Nephron (organoid): ENCODE results near the gene EMD.

Experiments
- H3K27ac Mint-ChIP-seq, 3 experiments: 2 replicates each; pipeline ENCODE4 v1.8.0; 2020; ENCODE audit warnings: mixed read lengths in 3 of 3, mild to moderate bottlenecking in 2 of 3, moderate library complexity in 1 of 3
- H3K27me3 Mint-ChIP-seq: 2 replicates; pipeline ENCODE4 v1.8.0; 2021; ENCODE audit warnings: low read depth, mild to moderate bottlenecking, moderate library complexity, mixed read lengths
- H3K36me3 Mint-ChIP-seq: 2 replicates; pipeline ENCODE4 v1.8.0; 2020; ENCODE audit warnings: low read depth, mixed read lengths
- H3K4me1 Mint-ChIP-seq: 2 replicates; pipeline ENCODE4 v1.8.0; 2020; ENCODE audit warnings: mixed read lengths
- H3K4me3 Mint-ChIP-seq, 3 experiments: 2 replicates each; pipeline ENCODE4 v1.8.0; 2020; ENCODE audit warnings: mild to moderate bottlenecking in 3 of 3, mixed read lengths in 3 of 3, moderate library complexity in 2 of 3
- H3K9me3 Mint-ChIP-seq: 2 replicates; pipeline ENCODE4 v1.8.0; 2020; ENCODE audit warnings: mixed read lengths
- TF ChIP-seq, protein P1 (sequence below), 3 experiments: fragments of 200-600 bp; sonication (generic); IDR thresholded peaks; one replicate each; pipeline ENCODE4 v1.5.0; 2021; ENCODE audit warnings: antibody characterized with exemption in 3 of 3; ENCODE audit not compliant: unreplicated experiment in 3 of 3

The EMD gene

DNA sequence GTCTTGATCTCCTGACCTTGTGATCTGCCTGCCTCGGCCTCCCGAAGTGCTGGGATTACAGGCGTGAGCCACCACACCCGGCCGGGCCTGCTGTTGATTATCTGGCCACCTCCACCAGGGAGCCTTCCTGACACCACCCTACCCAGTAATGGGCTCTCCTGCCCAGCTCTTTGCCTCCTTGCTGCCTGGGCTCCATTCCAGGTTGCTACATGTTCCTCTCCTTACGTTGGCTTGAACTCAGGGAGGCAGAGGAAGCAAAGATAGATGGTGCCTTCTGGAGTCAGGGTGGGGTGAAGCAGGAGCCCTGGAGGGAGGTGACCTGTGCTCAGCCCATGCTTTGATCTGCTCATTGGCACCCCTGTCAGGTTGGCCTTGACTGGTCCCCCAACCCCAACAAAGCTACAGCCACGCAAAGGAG is 31.0 kb upstream of the EMD start:
- no peaks in the 10 kb centered on the region for H3K27me3 Mint-ChIP-seq
- H3K4me1 Mint-ChIP-seq: no peaks in the 10 kb centered on the region
- H3K9me3 Mint-ChIP-seq: no peaks in the 10 kb centered on the region
- H3K36me3 Mint-ChIP-seq: peaks cover 9% of the 10 kb centered on the region
- TF ChIP-seq, protein P1, sequence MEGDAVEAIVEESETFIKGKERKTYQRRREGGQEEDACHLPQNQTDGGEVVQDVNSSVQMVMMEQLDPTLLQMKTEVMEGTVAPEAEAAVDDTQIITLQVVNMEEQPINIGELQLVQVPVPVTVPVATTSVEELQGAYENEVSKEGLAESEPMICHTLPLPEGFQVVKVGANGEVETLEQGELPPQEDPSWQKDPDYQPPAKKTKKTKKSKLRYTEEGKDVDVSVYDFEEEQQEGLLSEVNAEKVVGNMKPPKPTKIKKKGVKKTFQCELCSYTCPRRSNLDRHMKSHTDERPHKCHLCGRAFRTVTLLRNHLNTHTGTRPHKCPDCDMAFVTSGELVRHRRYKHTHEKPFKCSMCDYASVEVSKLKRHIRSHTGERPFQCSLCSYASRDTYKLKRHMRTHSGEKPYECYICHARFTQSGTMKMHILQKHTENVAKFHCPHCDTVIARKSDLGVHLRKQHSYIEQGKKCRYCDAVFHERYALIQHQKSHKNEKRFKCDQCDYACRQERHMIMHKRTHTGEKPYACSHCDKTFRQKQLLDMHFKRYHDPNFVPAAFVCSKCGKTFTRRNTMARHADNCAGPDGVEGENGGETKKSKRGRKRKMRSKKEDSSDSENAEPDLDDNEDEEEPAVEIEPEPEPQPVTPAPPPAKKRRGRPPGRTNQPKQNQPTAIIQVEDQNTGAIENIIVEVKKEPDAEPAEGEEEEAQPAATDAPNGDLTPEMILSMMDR (IDR thresholded peaks at IDR 0.05; ENCODE audit: unreplicated experiment in 3 of 3): no peak
- no peak overlapping the region for H3K4me3 Mint-ChIP-seq
- H3K27ac Mint-ChIP-seq: no peak overlapping the region

DNA sequence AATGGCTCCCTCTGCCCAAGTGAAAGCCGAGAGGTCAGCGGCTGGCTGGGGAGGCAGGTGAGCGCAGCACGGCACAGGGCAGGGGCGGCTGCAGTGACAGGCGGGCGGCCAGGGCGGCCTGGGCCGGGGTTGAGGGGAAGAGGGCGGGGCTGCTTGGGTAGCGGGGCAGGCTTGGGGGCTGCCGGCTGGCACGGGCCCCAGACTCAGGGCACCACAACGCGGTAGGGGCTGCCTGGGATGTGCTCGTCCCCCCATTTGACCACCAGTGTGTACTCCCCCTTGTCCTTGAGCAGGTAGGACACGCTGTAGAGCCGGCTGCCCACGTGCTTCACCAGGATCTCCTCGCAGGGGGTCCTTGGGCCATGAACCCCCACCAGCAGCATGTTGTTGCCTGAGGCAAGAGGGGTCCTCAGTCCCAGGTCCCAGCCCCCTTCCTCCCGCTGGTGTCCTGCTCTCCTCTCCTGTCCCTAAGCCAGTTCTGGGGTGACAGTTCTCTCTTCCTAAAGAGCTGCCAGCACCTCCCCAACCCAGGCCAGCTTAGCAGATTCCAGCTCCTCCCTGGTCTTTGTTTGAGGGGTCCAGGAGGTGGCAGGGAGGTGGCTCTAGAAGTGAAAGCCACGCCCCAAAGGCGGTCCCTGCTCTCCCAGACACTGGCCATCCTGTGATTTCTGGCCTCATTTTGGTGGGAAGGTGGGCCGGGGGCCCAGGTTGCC is 30.3 kb upstream of the EMD start:
- H3K27me3 Mint-ChIP-seq: no peaks in the 10 kb centered on the region
- no peak overlapping the region for H3K4me3 Mint-ChIP-seq
- no peaks in the 10 kb centered on the region for H3K4me1 Mint-ChIP-seq
- TF ChIP-seq, protein P1 (IDR thresholded peaks at IDR 0.05; ENCODE audit: unreplicated experiment in 3 of 3): no peak
- H3K9me3 Mint-ChIP-seq: no peaks in the 10 kb centered on the region
- no peak overlapping the region for H3K27ac Mint-ChIP-seq
- peaks cover 9% of the 10 kb centered on the region for H3K36me3 Mint-ChIP-seq

DNA sequence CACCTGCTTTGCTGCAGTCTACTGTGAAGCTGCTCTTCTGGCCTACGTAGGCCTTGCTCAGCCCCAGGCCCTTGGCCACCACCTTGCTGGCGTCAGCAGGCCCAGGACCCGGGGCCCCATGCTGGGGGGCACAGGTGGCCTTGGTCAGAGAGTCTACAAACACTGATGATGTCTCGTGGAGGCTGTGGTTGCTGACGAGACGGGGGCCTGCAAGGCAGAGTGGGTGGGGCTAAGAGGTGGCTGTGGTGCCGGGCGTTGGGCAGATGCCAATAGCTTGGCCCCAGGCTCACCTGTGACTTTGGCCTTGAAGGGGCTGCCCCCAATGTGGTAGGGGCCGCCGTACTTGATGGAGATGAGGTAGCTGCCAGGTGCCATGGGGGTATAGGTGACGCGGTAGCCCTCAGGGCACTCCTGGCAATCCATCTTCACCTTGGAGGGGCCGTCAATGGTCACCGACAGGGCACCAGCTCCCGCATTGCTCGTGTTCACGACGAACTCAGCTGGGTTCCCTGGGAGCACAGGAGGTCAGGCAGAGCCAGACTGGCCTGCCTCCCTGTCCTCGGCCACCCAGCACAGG is 29.6 kb upstream of the EMD start:
- TF ChIP-seq, protein P1 (IDR thresholded peaks at IDR 0.05; ENCODE audit: unreplicated experiment in 3 of 3): no peak
- Mint-ChIP-seq H3K9me3 (no peaks in the 10 kb centered on the region), H3K4me1 (no peaks in the 10 kb centered on the region), H3K27ac (no peak overlapping the region), H3K36me3 (peaks cover 9% of the 10 kb centered on the region), H3K27me3 (no peaks in the 10 kb centered on the region), H3K4me3 (no peak overlapping the region)

DNA sequence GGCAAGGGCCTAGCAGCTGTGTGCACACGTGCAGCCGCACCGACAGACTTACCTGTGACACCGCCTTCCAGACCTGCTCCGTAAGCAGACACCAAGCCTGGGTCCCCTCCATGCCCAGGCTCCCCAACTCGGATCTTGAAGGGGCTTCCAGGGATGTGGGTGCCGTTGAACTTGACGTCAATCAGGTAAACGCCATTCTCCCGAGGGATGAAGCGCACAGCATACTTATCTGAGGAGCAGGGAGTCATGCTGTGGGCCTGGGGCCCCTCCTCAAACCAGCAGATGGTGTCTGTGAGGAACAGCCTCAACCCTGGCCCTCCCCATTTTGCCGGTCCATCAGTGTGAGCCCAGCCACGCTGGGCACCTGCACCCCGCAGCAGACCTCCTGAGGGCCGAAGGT is 29.1 kb upstream of the EMD start:
- Mint-ChIP-seq H3K9me3 (no peaks in the 10 kb centered on the region), H3K27me3 (no peaks in the 10 kb centered on the region), H3K4me1 (no peaks in the 10 kb centered on the region), H3K4me3 (no peak overlapping the region), H3K36me3 (peaks cover 9% of the 10 kb centered on the region), H3K27ac (no peak overlapping the region)
- TF ChIP-seq, protein P1 (IDR thresholded peaks at IDR 0.05; ENCODE audit: unreplicated experiment in 3 of 3): no peak

DNA sequence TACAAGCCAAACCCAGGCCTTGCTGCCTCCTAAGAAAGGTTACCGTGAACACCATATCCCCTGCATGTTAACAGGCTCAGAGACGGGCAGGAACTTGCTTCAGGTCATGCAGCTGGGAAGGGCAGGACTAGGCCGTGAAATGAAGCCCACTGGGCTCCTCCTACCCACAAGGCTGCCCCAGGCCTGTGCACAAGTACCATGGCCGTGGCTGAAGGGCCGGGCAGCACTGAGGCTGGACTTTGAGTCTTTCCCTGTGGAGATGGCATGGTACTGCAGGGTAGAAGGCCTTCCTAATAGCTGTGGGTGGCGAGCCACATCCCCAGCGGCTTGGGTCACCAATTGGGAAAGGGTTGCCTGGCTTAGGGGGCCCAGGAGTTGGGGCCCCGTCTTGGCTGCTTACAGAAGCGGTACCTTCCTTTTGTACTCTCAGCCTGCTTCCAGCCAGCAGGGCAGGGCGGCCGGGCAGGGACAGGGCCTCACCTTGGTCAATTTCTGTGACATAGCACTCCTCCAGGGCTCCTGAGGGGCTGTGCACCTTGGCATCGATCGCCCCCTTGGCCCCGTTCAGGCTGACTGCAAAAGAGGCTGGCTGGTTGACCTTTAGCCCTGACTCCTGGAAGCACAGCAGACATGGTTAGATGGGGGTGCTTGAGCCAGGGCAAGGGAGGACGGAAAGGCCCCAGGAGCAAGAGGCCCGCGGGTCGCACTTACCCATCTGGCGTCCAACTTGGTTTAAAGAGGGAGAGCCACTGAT is 28.5 kb upstream of the EMD start:
- Mint-ChIP-seq H3K4me3 (no peak overlapping the region), H3K9me3 (no peaks in the 10 kb centered on the region), H3K36me3 (peaks cover 9% of the 10 kb centered on the region), H3K27me3 (no peaks in the 10 kb centered on the region), H3K27ac (no peak overlapping the region), H3K4me1 (no peaks in the 10 kb centered on the region)
- TF ChIP-seq, protein P1 (IDR thresholded peaks at IDR 0.05; ENCODE audit: unreplicated experiment in 3 of 3): no peak
